Pancreas (tissue), 10 donors: Measurements from ENCODE around the gene PCSK9. TPM values are rescaled to one million over a fixed set of nuclear protein-coding genes. Genes with fewer than 3 reads are reported as not detected.

Experiments
- ATAC-seq, 4 donors: fragments of 200-7000 bp; cut with Tn5 transposase; one replicate each; pipeline versions ENCODE4 v1.8.0 to v1.9.1; 2020; ENCODE audit warnings: mild to moderate bottlenecking in 4 of 4, moderate library complexity in 4 of 4
- DNase-seq, 6 donors: peaks; one replicate each; pipeline ENCODE4 v3.0.0-alpha.2; 2020
- FAIRE-seq: peaks from 2 replicates; lab custom pipeline; 2012; peaks lifted over from hg19 to GRCh38; lab: Jason Lieb, UNC
- H3K27ac ChIP-seq, 4 donors: fragments of 200-600 bp; sonication (generic); 1 replicate in 3 of 4; 2 replicates in 1 of 4; pipeline versions ENCODE4 v1.5.0 to v1.8.0; 2020
- H3K27me3 ChIP-seq, 4 donors: fragments of 200-600 bp; one replicate each; pipeline ENCODE4 v1.8.0; 2021
- H3K36me3 ChIP-seq, 3 donors: fragments of 200-600 bp; sonication (generic) in 1 of 3; one replicate each; pipeline versions ENCODE4 v1.5.0 to v1.8.0; 2020 to 2021
- H3K4me1 ChIP-seq, 3 donors: fragments of 200-600 bp; one replicate each; pipeline ENCODE4 v1.8.0; 2021
- H3K4me3 ChIP-seq, 4 donors: fragments of 200-600 bp; sonication (generic) in 2 of 4; one replicate each; pipeline versions ENCODE4 v1.5.0 to v1.8.0; 2020 to 2021
- H3K9me3 ChIP-seq, 4 donors: fragments of 200-600 bp; one replicate each; pipeline ENCODE4 v1.8.0; 2021
- CTCF ChIP-seq, 4 donors: fragments of 200-600 bp; sonication (generic) in 3 of 4; IDR thresholded peaks; one replicate each; pipeline versions ENCODE4 v1.5.0 to v1.8.0; 2021; ENCODE audit warnings: antibody characterized with exemption in 4 of 4
- WGBS, 2 donors: extraction: QIAGEN DNeasy Blood & Tissue Kit; methylation state at CpG; one replicate each; pipeline ENCODE4 v1.1.7; 2013; 5-methylcytosine and 5-hydroxymethylcytosine counted together
- intact Hi-C, 3 donors: fragments of 100-400 bp; cut with DNase I; formaldehyde crosslinking; loops; one replicate each; pipeline versions ENCODE4 v1.11.1 to v1.14.2; 2022
- polyA plus RNA-seq, 2 donors: library from polyadenylated mRNA; stranded (reverse); fragments of 200-250 nt; gene quantifications; one replicate each; pipeline ENCODE4 v1.2.3, GENCODE V29; 2013
- total RNA-seq, 6 donors: library from RNA; stranded (reverse); fragmentation: NEBNext Ultra II Directional in 4 of 6; extraction: Animal tissue kit (Norgen Biotek cat#: 25700) in 4 of 6; gene quantifications; one replicate each; pipeline versions ENCODE4 v1.2.1 to v1.2.4, GENCODE V29; 2021 to 2023
- donor health status: healthy with polysubstance abuse.
- donor health status: DM: no; HTN: no; CAD: no; lungs with moderate emphysema.
- donor health status: DM: no; HTN: no; CAD: no.
- donor health status: control.
- donor health status: control.
- donor health status: Bipolar disorder and iron deficiency.
- donor health status: DM: yes; HTN: yes; CAD: no.
- donor health status: DM: no; HTN: no; CAD: no.
- donor health status: DM: no; HTN: no; CAD: no.
- donor health status: DM: yes; HTN: yes; CAD: no.

Gene PCSK9
- total and polyA plus RNA-seq, 8 donors = 0.95 to 10.1 (median 2.5) TPM

DNA sequence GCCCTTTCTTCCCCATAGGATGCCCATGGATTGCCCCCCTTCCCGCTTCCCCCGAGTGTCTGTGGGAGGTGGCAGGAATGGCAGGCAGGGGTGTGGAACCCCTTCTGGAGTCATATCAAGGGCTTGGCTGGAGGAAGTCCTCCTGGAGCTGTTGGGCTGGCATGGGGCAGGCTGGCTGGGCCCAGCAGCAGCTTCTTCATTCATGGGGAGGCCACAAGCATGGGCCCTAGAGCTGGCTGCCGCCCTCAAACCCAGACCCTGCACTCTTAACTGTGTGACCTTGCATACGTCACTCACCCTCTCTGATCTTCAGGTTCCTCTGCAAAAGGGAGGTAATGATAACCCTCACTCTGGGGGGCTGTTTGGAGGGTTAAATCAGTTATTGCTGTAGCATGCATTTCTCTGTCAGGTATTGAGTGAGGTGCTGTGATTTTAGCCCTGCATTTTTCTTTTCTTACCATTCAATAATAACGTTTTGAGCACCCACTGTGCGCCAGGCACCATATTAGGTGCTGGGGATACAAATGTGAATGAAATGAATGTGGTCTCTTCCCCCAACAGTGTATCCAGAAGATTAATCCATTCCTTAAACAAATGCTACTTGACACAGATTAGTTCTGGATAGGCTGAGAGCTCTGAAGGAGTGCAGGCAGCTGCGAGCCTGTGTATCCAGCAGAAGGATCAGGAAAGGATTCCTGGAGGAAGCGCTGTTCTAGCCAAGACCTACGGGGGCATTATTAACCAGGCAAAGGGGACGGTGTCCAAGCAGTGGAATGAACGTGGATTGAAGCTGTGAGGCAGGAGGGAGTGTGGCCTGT is 9.3 kb downstream of the PCSK9 start:
- no peaks in the 10 kb centered on the region for H3K36me3 ChIP-seq
- TF ChIP-seq CTCF (IDR thresholded peaks at IDR 0.05) = no peak
- H3K4me1 ChIP-seq = no peaks in the 10 kb centered on the region
- no peaks in the 10 kb centered on the region for H3K27me3 ChIP-seq
- no peak for ATAC-seq
- no peak overlapping the region for H3K4me3 ChIP-seq
- intact Hi-C loops = no loop called here
- H3K9me3 ChIP-seq = no peaks in the 10 kb centered on the region
- FAIRE-seq = no peak
- no peak overlapping the region for H3K27ac ChIP-seq
- WGBS, 2 donors = 86 to 87% methylated on average over 11 of the region's 11 CpGs
- no peak for DNase-seq

DNA sequence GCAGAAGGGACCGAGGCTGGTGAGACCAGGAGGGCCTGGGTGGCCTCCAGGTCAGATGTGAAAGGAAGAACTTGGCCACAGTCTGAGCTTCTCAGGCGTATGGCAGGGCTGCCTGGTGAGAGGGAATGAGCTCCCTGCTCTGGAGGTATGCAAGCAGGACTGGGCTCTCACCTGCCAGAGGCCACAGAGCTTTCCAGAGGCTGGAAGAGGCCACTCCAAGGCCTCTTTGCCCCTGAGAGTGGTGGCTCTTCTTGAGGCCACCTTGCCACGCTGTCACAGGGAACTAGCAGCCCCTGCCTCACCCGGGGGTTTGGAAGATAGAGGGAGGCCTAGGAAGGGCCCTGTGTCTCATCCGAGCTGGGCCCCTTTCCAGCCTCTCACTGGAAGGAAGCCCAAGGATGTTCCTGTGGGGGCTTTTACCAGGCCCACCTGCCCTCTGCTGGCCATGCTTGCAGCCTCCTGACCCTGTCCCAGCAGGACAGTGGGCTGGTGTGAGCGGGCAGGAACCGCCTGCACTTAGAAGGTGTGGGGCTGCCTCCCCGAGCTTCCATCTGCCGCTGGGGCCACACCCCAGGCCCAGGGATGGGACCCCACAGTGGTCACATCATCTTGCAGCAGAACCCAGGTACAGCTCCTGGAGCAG is 10.0 kb downstream of the PCSK9 start:
- Histone ChIP-seq H3K27me3 (no peaks in the 10 kb centered on the region), H3K36me3 (no peaks in the 10 kb centered on the region), H3K27ac (no peak overlapping the region), H3K9me3 (no peaks in the 10 kb centered on the region), H3K4me3 (no peak overlapping the region), H3K4me1 (no peaks in the 10 kb centered on the region)
- no peak for ATAC-seq
- no peak for TF ChIP-seq CTCF (IDR thresholded peaks at IDR 0.05)
- DNase-seq = no peak
- intact Hi-C loops = no loop called here
- no peak for FAIRE-seq
- WGBS, 2 donors = 87 to 90% methylated on average over 9 of the region's 9 CpGs

- 40 to 45% methylated on average over 8 to 9 of the region's 9 CpGs for WGBS, 2 donors
- no peaks in the 10 kb centered on the region for H3K36me3 ChIP-seq
- peak in 2 of 4 donors; percentile 17 to 22 for ATAC-seq
- H3K9me3 ChIP-seq = no peaks in the 10 kb centered on the region
- DNase-seq = no peak
- intact Hi-C loops = no loop called here
- no peak overlapping the region for H3K4me3 ChIP-seq
- H3K27ac ChIP-seq = no peak overlapping the region
- no peak for TF ChIP-seq CTCF (IDR thresholded peaks at IDR 0.05)
- no peak for FAIRE-seq
- H3K27me3 ChIP-seq = no peaks in the 10 kb centered on the region
- no peaks in the 10 kb centered on the region for H3K4me1 ChIP-seq
Observed at GRCh38 chr1:55049914-55050278, 10.5 kb downstream of the PCSK9 start.

DNA sequence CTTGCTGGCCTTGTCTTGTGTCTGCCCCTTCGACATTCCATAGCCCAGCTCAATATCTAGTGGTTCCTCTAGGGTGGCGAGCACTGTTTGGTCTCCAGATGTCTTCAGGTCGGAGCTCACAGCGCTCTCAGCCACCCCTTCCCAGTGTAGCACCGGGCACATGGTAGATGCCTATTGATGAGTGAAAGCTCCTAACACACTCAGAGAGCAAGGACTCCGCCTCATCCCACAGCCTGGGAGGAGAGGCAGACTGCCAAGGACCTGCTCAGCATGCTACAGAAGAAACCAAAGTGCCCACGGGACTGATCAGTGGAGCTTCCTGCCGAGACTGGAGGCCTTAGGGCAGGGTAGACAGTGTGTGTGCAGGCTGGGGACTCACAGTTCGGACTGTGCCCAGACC is 10.9 kb downstream of the PCSK9 start:
- DNase-seq (no peak), ATAC-seq (peak in 1 of 4 donors; percentile 14), FAIRE-seq (no peak)
- intact Hi-C loops = no loop called here
- TF ChIP-seq CTCF (IDR thresholded peaks at IDR 0.05) = no peak
- WGBS, 2 donors = 67 to 75% methylated on average over 9 of the region's 9 CpGs
- Histone ChIP-seq H3K27ac (no peak overlapping the region), H3K9me3 (no peaks in the 10 kb centered on the region), H3K4me1 (no peaks in the 10 kb centered on the region), H3K27me3 (no peaks in the 10 kb centered on the region), H3K4me3 (no peak overlapping the region), H3K36me3 (no peaks in the 10 kb centered on the region)

GRCh38 chr1:55051169-55051568 is 11.8 kb downstream of the PCSK9 start:
- 94 to 96% methylated on average over 5 of the region's 5 CpGs for WGBS, 2 donors
- no peak for DNase-seq

More at GRCh38 chr1:55051169-55051568, 11.8 kb downstream of the PCSK9 start:
- no peak overlapping the region for H3K4me3 ChIP-seq
- ATAC-seq (no peak), FAIRE-seq (no peak)
- no peaks in the 10 kb centered on the region for H3K27me3 ChIP-seq
- intact Hi-C loops = no loop called here
- no peaks in the 10 kb centered on the region for H3K36me3 ChIP-seq
- no peaks in the 10 kb centered on the region for H3K9me3 ChIP-seq
- H3K27ac ChIP-seq = no peak overlapping the region
- H3K4me1 ChIP-seq = no peaks in the 10 kb centered on the region
- no peak for TF ChIP-seq CTCF (IDR thresholded peaks at IDR 0.05)
